Fibroblast of lung (primary cell): Measurements from ENCODE around the gene ARHGEF40. TPM values are rescaled to one million over a fixed set of nuclear protein-coding genes. Genes with fewer than 3 reads are reported as not detected.
A peak's percentile ranks its signal among the peaks of the same experiment; 100 is the strongest.

ENCODE experiments used
- DNase-seq, 2 donors: peaks; one replicate each; pipeline versions ENCODE4 v3.0.0 to v3.0.0-alpha.2; 2010; ENCODE audit warnings: low read depth in 2 of 2
- H2AFZ ChIP-seq: 2 replicates; pipeline ENCODE4 v1.5.1; 2012; ENCODE audit warnings: low read length, control low read depth, inconsistent platforms
- H3K27ac ChIP-seq: 2 replicates; pipeline ENCODE4 v1.5.1; 2011; ENCODE audit warnings: low read length, control low read depth; ENCODE audit not compliant: insufficient read depth
- H3K27me3 ChIP-seq: 2 replicates; pipeline ENCODE4 v1.5.1; 2011; ENCODE audit warnings: mild to moderate bottlenecking, low read length; ENCODE audit not compliant: control insufficient read depth, insufficient read depth
- H3K36me3 ChIP-seq: 2 replicates; pipeline ENCODE4 v1.5.1; 2011; ENCODE audit warnings: low read length; ENCODE audit not compliant: control insufficient read depth, insufficient read depth
- H3K4me1 ChIP-seq: 2 replicates; pipeline ENCODE4 v1.5.1; 2011; ENCODE audit warnings: low read length; ENCODE audit not compliant: control insufficient read depth, insufficient read depth; ENCODE audit errors: extremely low read depth
- H3K4me2 ChIP-seq: 2 replicates; pipeline ENCODE4 v1.5.1; 2011; ENCODE audit warnings: low read length, control low read depth; ENCODE audit not compliant: insufficient read depth; ENCODE audit errors: extremely low read depth
- H3K4me3 ChIP-seq, 4 experiments: fragments of 200-600 bp in 1 of 4; sonication (generic) in 1 of 4; replicated peaks in 1 of 4; 2 replicates each; pipeline ENCODE4 v1.5.1; 2011 to 2016; ENCODE audit warnings: low read length in 4 of 4, low read depth in 3 of 4, mild to moderate bottlenecking in 3 of 4, control low read depth in 2 of 4, inconsistent platforms in 1 of 4, mixed read lengths in 1 of 4; ENCODE audit not compliant: insufficient read depth in 1 of 4; ENCODE audit errors: control extremely low read depth in 1 of 4
- H3K79me2 ChIP-seq: 2 replicates; pipeline ENCODE4 v1.5.1; 2012; ENCODE audit warnings: mild to moderate bottlenecking, low read length, inconsistent platforms; ENCODE audit not compliant: control insufficient read depth, insufficient read depth
- H3K9ac ChIP-seq: 2 replicates; pipeline ENCODE4 v1.5.1; 2011; ENCODE audit warnings: mild to moderate bottlenecking, low read length, control low read depth; ENCODE audit not compliant: insufficient read depth
- H3K9me3 ChIP-seq: 2 replicates; pipeline ENCODE4 v1.5.1; 2012; ENCODE audit warnings: low read depth, low read length; ENCODE audit not compliant: control insufficient read depth, insufficient read depth
- H4K20me1 ChIP-seq: 2 replicates; pipeline ENCODE4 v1.5.1; 2011; ENCODE audit warnings: low read length; ENCODE audit not compliant: control insufficient read depth, insufficient read depth; ENCODE audit errors: extremely low read depth
- CTCF ChIP-seq, 2 donors: IDR thresholded peaks in 1 of 2; conservative IDR thresholded peaks in 1 of 2; 1 replicate in 1 of 2; 2 replicates in 1 of 2; pipeline ENCODE4 v1.5.1; 2011 to 2012; ENCODE audit warnings: low read length in 2 of 2, control low read depth in 1 of 2, inconsistent platforms in 1 of 2, low read depth in 1 of 2, mild to moderate bottlenecking in 1 of 2
- EZH2 ChIP-seq: IDR thresholded peaks from 2 replicates; pipeline ENCODE4 v1.5.1; 2012; ENCODE audit warnings: low read length, control low read depth, mild to moderate bottlenecking; ENCODE audit errors: missing control alignments
- polyA plus RNA-seq, 2 donors: library from polyadenylated mRNA; depleted of rRNA in 1 of 2; stranded (reverse) in 1 of 2; unstranded in 1 of 2; fragments of >200 nt; gene quantifications; 2 replicates each; pipeline ENCODE4 v1.2.1, GENCODE V29; 2011 to 2012; ENCODE audit warnings: missing spikeins in 1 of 2
- total RNA-seq: library from RNA; depleted of rRNA; stranded (reverse); fragments of >200 nt; gene quantifications from 2 replicates; pipeline ENCODE4 v1.2.1, GENCODE V29; 2014

Gene ARHGEF40
- total and polyA plus RNA-seq, 2 donors (not counting 1 experiment from before 2014, with no cell fraction given) = 18.2 to 23.6 TPM

- Histone ChIP-seq H3K4me2 (peak overlapping the region; percentile 27), H3K9ac (no peak overlapping the region), H2AFZ (no peak overlapping the region), H3K79me2 (no peaks in the 10 kb centered on the region), H4K20me1 (no peaks in the 10 kb centered on the region), H3K4me1 (peaks cover 14% of the 10 kb centered on the region), H3K4me3 (no peak overlapping the region), H3K36me3 (no peaks in the 10 kb centered on the region), H3K27me3 (peaks cover 7% of the 10 kb centered on the region), H3K27ac (no peak overlapping the region), H3K9me3 (no peaks in the 10 kb centered on the region)
- TF ChIP-seq CTCF (conservative IDR thresholded peaks at IDR 0.05 in 1 of 2, IDR thresholded peaks at IDR 0.05 in 1 of 2; ENCODE audit: low read depth in 1 of 2, low read length in 2 of 2) (no peak), EZH2 (no peak)
- peak in 1 of 2 donors; percentile 47 for DNase-seq
These were observed 36.0 kb downstream of the ARHGEF40 start for GRCh38 chr14:21106176-21106497.

- no peak overlapping the region for H2AFZ ChIP-seq
- peak; percentile 65 to 77 for DNase-seq
- H3K27me3 ChIP-seq = peaks cover 7% of the 10 kb centered on the region
- H3K36me3 ChIP-seq = no peaks in the 10 kb centered on the region
- peaks cover 14% of the 10 kb centered on the region for H3K4me1 ChIP-seq
- no peak overlapping the region for H3K9ac ChIP-seq
- H3K9me3 ChIP-seq = no peaks in the 10 kb centered on the region
- peak; percentile 92 to 99 for TF ChIP-seq CTCF (conservative IDR thresholded peaks at IDR 0.05 in 1 of 2, IDR thresholded peaks at IDR 0.05 in 1 of 2; ENCODE audit: low read depth in 1 of 2, low read length in 2 of 2)
- TF ChIP-seq EZH2 = no peak
- no peaks in the 10 kb centered on the region for H4K20me1 ChIP-seq
- H3K4me2 ChIP-seq = peak overlapping the region; percentile 27
- no peaks in the 10 kb centered on the region for H3K79me2 ChIP-seq
- H3K4me3 ChIP-seq = no peak overlapping the region
- H3K27ac ChIP-seq = peak overlapping the region; percentile 17
These were observed 36.6 kb downstream of the ARHGEF40 start for GRCh38 chr14:21106498-21107282.

DNA sequence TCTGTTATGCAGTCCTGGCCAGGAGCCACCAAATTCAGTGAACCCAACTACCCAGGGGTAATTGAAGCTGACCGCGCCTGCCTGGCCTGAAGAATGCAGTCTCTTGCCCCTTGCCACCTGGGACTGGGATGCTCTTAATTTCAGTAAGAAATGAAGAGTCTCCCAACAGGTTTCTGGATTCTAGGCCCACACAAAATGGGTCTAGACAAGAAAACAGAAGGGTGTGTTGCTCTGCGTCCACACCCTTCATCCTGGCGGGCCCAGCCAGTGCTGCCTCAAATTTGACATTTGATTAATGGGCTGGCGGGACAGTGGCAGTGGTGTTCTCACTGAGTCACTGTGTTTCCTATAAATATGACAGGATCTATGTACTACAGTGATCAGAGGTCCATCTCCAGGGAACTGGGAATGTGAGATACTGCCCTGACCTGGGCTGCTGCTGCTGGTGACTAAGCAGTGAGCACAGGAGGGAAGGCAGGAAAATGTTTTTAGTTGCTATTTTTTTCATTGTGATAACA, 37.2 kb downstream of the ARHGEF40 start:
- Histone ChIP-seq H3K79me2 (no peaks in the 10 kb centered on the region), H3K9ac (no peak overlapping the region), H3K36me3 (no peaks in the 10 kb centered on the region), H3K27me3 (peaks cover 7% of the 10 kb centered on the region), H3K4me1 (peaks cover 14% of the 10 kb centered on the region), H4K20me1 (no peaks in the 10 kb centered on the region), H3K27ac (no peak overlapping the region), H3K9me3 (no peaks in the 10 kb centered on the region), H2AFZ (no peak overlapping the region), H3K4me3 (no peak overlapping the region), H3K4me2 (no peak overlapping the region)
- TF ChIP-seq EZH2 = no peak
- TF ChIP-seq CTCF (conservative IDR thresholded peaks at IDR 0.05 in 1 of 2, IDR thresholded peaks at IDR 0.05 in 1 of 2; ENCODE audit: low read depth in 1 of 2, low read length in 2 of 2) = no peak
- peak; percentile 34 to 46 for DNase-seq
